NCI-H2196 treated with DMSO at 0.1 percent for 48 hours (cell line): ENCODE results near the gene PTPN23.
A peak's percentile ranks its signal among the peaks of the same experiment; 100 is the strongest.
"Not testable (repeated sequence)": the region's sequence is repeated elsewhere in the genome, so short reads cannot be mapped to it uniquely, and the experiment has no call there.

Source experiments
- DNase-seq: peaks from one replicate; lab custom pipeline; 2025; ENCODE audit not compliant: unreplicated experiment; lab: John Stamatoyannopoulos, UW

The PTPN23 gene, protein sequence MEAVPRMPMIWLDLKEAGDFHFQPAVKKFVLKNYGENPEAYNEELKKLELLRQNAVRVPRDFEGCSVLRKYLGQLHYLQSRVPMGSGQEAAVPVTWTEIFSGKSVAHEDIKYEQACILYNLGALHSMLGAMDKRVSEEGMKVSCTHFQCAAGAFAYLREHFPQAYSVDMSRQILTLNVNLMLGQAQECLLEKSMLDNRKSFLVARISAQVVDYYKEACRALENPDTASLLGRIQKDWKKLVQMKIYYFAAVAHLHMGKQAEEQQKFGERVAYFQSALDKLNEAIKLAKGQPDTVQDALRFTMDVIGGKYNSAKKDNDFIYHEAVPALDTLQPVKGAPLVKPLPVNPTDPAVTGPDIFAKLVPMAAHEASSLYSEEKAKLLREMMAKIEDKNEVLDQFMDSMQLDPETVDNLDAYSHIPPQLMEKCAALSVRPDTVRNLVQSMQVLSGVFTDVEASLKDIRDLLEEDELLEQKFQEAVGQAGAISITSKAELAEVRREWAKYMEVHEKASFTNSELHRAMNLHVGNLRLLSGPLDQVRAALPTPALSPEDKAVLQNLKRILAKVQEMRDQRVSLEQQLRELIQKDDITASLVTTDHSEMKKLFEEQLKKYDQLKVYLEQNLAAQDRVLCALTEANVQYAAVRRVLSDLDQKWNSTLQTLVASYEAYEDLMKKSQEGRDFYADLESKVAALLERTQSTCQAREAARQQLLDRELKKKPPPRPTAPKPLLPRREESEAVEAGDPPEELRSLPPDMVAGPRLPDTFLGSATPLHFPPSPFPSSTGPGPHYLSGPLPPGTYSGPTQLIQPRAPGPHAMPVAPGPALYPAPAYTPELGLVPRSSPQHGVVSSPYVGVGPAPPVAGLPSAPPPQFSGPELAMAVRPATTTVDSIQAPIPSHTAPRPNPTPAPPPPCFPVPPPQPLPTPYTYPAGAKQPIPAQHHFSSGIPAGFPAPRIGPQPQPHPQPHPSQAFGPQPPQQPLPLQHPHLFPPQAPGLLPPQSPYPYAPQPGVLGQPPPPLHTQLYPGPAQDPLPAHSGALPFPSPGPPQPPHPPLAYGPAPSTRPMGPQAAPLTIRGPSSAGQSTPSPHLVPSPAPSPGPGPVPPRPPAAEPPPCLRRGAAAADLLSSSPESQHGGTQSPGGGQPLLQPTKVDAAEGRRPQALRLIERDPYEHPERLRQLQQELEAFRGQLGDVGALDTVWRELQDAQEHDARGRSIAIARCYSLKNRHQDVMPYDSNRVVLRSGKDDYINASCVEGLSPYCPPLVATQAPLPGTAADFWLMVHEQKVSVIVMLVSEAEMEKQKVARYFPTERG (N-terminal part only)

GRCh38 chr3:47380601-47381316 is at the start of gene PTPN23:
TSS of gene PTPN23 (plus strand) at chr3:47381021. CDS start at chr3:47381097, 76 bp downstream.
- DNase-seq: peak; percentile 85

DNA sequence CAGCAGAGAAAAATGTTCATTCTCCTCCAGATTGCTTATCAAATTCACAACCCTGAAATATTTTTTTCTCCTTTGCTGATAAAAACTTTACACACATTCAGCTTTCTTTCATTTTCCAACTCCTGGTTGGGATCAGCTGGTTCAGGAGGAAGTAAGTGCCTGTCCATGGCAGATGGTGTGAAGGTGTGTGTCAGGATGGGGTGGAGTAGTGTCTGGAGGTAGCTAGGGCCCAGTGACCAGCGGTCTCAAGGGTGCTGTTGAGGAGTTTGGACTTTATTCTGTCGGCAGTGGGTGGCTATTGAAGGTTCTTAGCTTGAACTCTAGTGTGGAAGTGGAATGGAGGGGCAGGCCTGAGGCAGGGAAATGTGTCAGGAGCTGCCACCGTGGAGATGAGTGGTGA is 46.9 kb upstream of the PTPN23 start:
- no peak for DNase-seq

DNA sequence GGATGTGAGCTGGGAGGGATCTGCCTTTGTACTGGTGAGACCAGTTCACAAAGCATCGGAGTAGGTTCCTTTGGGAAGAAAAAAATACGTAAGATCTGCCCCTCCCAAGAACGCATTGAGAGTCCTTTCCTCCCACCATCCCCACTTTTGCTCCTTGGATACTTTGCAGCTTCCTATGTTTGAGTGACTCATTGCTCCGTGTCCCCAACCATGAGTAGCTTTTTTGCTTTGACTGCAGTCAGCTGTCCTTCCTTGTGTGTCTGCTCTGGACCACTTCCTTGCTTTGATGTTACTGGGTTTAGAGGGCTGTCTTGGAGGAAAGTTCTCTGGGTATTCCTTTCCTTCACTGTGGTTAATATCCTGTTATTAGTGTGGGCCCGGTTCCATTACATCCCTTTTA is 43.2 kb upstream of the PTPN23 start:
- DNase-seq: no peak

DNA sequence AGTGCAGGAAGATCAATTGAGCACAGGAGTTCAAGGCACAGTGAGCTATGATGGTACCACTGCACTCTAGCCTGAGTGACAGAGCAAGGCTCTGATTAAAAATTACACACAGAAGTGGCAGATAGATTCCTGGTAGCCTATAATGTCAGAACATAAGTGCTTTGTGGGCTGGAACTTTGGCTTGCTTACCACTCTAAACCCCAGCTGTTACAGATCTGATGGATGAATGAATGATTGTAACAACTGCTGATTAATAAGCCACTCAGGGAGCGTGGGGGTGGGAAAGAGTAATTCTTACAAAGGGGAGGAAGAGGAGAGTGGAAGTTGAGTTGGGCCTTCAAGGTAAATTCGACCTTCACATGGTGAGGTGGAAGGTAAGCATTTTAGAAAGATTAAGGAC is 40.9 kb upstream of the PTPN23 start:
- no peak for DNase-seq

DNA sequence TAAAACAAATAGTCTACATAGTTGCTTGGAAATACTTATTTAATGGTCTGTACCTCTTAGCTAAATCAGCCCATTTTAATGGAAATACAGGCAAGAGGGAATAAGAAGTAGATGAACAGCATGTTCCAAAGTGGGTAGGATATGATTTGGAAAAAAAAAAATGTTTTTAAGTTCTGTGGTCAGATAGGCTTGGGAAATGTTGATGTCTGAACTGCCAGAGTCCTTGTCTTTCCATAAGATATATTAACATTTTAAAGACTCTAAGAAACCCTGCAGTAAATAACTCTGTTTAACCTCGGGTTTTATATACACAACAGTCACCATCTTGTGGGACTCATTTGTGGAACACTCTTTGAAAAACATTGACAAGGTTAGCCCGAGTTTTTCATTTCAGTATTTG is 40.0 kb upstream of the PTPN23 start:
- DNase-seq: no peak

GRCh38 chr3:47342151-47342550 is 38.7 kb upstream of the PTPN23 start:
- DNase-seq: no peak

GRCh38 chr3:47342812-47343211 is 38.0 kb upstream of the PTPN23 start:
- DNase-seq: no peak

DNA sequence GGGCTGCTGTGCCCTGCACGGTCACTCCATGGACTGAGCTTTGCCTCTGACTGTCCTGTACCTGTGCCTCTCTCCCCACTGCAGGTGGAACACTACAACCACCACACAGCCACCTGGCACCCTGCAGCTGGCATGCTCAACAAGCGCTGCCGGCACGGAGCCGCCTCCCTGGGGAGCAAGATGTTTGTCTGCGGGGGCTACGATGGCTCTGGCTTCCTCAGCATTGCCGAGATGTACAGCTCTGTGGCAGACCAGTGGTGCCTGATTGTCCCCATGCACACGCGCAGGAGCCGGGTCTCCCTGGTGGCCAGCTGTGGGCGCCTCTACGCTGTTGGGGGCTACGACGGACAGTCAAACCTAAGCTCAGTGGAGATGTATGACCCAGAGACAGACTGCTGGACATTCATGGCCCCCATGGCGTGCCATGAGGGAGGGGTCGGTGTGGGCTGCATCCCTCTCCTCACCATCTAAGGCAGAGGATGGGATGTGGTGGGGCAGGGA is 37.3 kb upstream of the PTPN23 start:
- DNase-seq: no peak

DNA sequence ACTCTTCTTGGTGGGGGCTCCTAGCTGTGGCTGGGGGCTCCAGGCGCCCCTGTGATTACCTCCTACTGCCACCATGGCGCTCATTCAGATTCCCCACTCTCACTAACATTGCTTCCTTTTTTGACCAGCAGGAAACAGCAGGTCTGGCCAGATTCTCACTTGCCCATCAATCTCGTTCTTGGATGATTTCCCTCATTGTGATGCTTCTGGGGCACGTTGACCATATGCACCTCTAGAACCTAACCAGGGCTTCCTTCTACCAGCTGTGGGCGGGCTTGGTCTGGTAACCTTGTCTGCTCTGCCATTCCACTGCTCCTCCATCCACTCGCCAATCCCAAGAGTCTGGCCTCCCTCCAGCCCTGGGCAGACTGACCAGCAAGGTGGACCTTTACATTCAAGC is 35.9 kb upstream of the PTPN23 start:
- DNase-seq: no peak

- DNase-seq: no peak
Measured at GRCh38 chr3:47347217-47347801, 33.5 kb upstream of the PTPN23 start.

- no peak for DNase-seq
Measured at GRCh38 chr3:47348411-47349154, 32.2 kb upstream of the PTPN23 start.

DNA sequence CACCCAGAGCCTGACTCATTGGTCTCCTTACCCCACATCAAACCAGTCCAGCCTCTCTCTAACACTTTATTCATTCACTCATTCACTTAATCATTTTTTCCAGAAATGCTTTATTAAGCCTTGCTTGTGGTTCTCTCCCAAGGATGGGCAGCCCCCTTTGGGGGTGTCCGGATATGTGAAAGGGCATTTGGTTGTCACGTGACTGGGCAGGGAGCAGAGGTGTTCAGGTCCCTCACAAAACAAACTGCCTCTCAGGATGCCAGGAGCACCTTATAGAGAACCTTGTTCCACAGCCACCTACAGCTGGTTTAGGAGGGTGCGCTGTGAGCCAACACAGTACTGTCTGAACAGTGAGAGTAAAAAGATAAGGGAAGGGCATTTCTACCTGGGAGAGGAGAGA is 25.8 kb upstream of the PTPN23 start:
- DNase-seq: no peak

GRCh38 chr3:47356201-47356600 is 24.6 kb upstream of the PTPN23 start:
- DNase-seq: no peak

- no peak for DNase-seq
Measured at GRCh38 chr3:47359323-47359722, 21.5 kb upstream of the PTPN23 start.

DNA sequence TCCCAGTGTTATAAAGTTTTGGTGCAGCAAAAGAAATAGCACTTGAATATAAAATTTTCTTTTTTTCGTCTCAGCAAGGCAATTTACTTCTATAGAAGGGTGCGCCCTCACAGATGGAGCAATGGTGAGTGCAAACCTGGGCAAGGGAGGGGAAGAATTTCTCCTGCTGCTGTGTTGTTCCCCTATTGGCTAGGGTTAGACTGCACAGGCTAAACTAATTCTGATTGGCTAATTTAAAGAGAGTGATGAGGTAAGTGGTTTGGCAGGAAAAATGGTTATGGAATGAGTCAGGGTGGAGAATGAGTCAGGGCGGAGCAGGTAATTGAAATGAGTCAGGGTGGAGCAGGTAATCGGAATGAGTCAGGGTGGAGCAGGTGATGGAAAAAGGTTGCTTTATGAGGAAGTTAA is 20.7 kb upstream of the PTPN23 start:
- not testable (repeated sequence) for DNase-seq

DNA sequence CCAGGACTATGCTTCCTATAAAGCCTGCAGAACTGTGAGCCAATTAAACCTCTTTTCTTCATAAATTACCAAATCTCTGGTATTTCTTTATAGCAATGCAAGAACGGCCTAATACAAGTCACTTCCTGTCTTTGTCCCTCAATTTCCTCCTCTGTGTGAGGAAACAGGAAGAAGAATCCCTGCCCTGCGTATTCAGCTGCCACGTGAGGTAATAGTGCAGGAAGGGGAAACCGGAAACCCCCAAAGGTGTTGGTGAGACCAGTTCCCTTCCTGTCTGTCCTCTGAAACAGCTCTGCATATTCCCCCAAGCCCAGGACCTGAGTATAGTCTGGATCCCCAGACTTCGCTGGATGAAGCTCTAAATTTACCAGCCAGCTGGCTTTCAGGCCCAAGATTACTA is 18.1 kb upstream of the PTPN23 start:
- no peak for DNase-seq

GRCh38 chr3:47365213-47366153 is 15.3 kb upstream of the PTPN23 start:
- DNase-seq: no peak

DNA sequence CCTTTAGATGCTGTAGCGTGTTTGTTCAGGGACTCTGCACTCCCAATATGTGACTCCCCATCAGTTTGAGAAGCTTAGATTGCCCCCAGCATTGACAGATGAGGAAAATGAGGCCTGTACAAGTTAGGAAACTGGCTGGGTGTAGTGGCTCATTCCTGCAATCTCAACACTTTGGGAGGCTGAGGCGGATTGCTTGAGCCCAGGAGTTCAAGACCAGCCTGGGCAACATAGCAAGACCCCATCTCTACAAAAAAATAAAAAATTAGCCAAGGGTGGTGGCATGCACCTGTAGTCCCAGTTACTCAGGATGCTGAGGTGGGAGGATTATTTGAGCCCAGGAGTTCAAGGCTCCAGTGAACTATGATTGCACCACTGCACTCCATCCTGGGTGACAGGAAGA is 14.0 kb upstream of the PTPN23 start:
- DNase-seq: no peak
